A673 (cell line): ENCODE data around the gene FRS2. TPM values are rescaled to one million over a fixed set of nuclear protein-coding genes. Genes with fewer than 3 reads are reported as not detected.
A peak's percentile ranks its signal among the peaks of the same experiment; 100 is the strongest.

Experiments
- BruUV-seq: library from RNA; stranded (reverse); fragments of 400-500 nt; replicated peaks from 2 replicates; lab custom pipeline; 2021; lab: Mats Ljungman, UMichigan
- CTCF ChIA-PET: fragments of 300-600 bp; sonication (Branson Sonifier 250); formaldehyde crosslinking; loops from one replicate; lab custom pipeline; 2022; ENCODE audit warnings: antibody characterized with exemption; lab: Charles Lee
- POLR2A ChIA-PET: fragments of 300-600 bp; sonication (Branson Sonifier 250); formaldehyde crosslinking; loops from one replicate; lab custom pipeline; 2022; ENCODE audit warnings: antibody characterized with exemption; ENCODE audit not compliant: low non-redundant PET; lab: Charles Lee
- DNase-seq: peaks from one replicate; pipeline ENCODE4 v3.0.0-alpha.2; 2015; ENCODE audit warnings: low spot score
- H3K27ac ChIP-seq: fragments of 200-600 bp; sonication (generic); 2 replicates; pipeline ENCODE4 v1.5.1; 2016; ENCODE audit warnings: mixed run types, low read depth, mild to moderate bottlenecking, mixed read lengths, antibody characterized with exemption, low read length; ENCODE audit not compliant: poor library complexity, severe bottlenecking
- H3K27me3 ChIP-seq: fragments of 200-600 bp; sonication (generic); replicated peaks from 2 replicates; pipeline ENCODE4 v1.6.1; 2017; ENCODE audit warnings: mixed run types, low read depth, mild to moderate bottlenecking, mixed read lengths, antibody characterized with exemption, low read length; ENCODE audit not compliant: insufficient read depth, poor library complexity
- H3K36me3 ChIP-seq: fragments of 200-600 bp; sonication (generic); 2 replicates; pipeline ENCODE4 v1.6.1; 2016; ENCODE audit warnings: mixed run types, mild to moderate bottlenecking, mixed read lengths, antibody characterized with exemption, low read length; ENCODE audit not compliant: insufficient read depth, poor library complexity, severe bottlenecking
- H3K4me1 ChIP-seq: fragments of 200-600 bp; sonication (generic); 2 replicates; pipeline ENCODE4 v1.6.1; 2017; ENCODE audit warnings: mixed run types, mild to moderate bottlenecking, mixed read lengths, antibody characterized with exemption, low read length; ENCODE audit not compliant: insufficient read depth, poor library complexity, severe bottlenecking
- H3K4me3 ChIP-seq: fragments of 200-600 bp; sonication (generic); 2 replicates; pipeline ENCODE4 v1.5.1; 2016; ENCODE audit warnings: low read depth, mixed run types, mild to moderate bottlenecking, mixed read lengths, low read length; ENCODE audit not compliant: poor library complexity, severe bottlenecking
- H3K9me3 ChIP-seq: fragments of 200-600 bp; sonication (generic); 2 replicates; pipeline ENCODE4 v1.6.1; 2016; ENCODE audit warnings: mixed run types, low read depth, mild to moderate bottlenecking, mixed read lengths, antibody characterized with exemption, low read length; ENCODE audit not compliant: poor library complexity, severe bottlenecking
- EZH2 ChIP-seq: fragments of 200-600 bp; sonication (generic); IDR thresholded peaks from 2 replicates; pipeline ENCODE4 v1.6.1; 2017; ENCODE audit warnings: borderline replicate concordance, low read depth, mild to moderate bottlenecking, mixed read lengths, antibody characterized with exemption, low read length; ENCODE audit not compliant: poor library complexity, severe bottlenecking
- intact Hi-C: fragments of 100-400 bp; cut with micrococcal nuclease; formaldehyde crosslinking; loops from one replicate; pipeline ENCODE4 v1.10.0; 2022; ENCODE audit not compliant: unreplicated experiment
- total RNA-seq: library from RNA; stranded (reverse); gene quantifications from 2 replicates; pipeline ENCODE4 v1.2.3, GENCODE V29; 2021
- TF ChIP-seq, protein P1 (sequence below): fragments of 300-800, 200-600 bp; sonication (generic); conservative IDR thresholded peaks from 2 replicates; pipeline ENCODE4 v1.5.1; 2017; ENCODE audit warnings: low read depth, mild to moderate bottlenecking, antibody characterized with exemption, low read length, moderate library complexity, mixed read lengths

The FRS2 gene
- total RNA-seq, 1 experiment from 2014 or later = 34.5 TPM

DNA sequence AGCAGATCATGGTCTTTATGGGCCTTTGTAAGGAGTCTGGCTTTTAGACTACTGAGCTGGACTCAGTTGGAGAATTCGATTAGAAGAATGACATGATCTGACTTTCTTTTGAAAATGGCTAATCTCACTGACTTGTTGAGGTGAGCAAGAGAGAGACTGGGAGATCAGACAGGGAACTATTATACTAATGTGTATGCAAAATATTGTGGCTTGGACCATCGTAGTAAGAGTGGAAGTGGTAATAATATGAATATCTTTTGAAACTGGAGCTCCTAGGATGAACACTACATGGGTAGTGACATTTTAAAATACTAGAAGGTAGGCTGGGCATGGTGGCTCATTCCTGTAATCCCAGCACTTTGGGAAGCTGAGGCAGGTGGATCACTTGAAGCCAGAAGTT, 58.8 kb downstream of the FRS2 start:
- Histone ChIP-seq H3K4me3 (no peak overlapping the region), H3K4me1 (peaks cover 2% of the 10 kb centered on the region), H3K9me3 (no peaks in the 10 kb centered on the region), H3K36me3 (no peaks in the 10 kb centered on the region), H3K27ac (no peak overlapping the region), H3K27me3 (no peaks in the 10 kb centered on the region)
- no peak for DNase-seq
- intact Hi-C loops = no loop called here
- no TSS peak for BruUV-seq
- ChIA-PET POLR2A (no interaction called here), CTCF (no interaction called here)
- TF ChIP-seq, protein P1, sequence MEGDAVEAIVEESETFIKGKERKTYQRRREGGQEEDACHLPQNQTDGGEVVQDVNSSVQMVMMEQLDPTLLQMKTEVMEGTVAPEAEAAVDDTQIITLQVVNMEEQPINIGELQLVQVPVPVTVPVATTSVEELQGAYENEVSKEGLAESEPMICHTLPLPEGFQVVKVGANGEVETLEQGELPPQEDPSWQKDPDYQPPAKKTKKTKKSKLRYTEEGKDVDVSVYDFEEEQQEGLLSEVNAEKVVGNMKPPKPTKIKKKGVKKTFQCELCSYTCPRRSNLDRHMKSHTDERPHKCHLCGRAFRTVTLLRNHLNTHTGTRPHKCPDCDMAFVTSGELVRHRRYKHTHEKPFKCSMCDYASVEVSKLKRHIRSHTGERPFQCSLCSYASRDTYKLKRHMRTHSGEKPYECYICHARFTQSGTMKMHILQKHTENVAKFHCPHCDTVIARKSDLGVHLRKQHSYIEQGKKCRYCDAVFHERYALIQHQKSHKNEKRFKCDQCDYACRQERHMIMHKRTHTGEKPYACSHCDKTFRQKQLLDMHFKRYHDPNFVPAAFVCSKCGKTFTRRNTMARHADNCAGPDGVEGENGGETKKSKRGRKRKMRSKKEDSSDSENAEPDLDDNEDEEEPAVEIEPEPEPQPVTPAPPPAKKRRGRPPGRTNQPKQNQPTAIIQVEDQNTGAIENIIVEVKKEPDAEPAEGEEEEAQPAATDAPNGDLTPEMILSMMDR = no peak

DNA sequence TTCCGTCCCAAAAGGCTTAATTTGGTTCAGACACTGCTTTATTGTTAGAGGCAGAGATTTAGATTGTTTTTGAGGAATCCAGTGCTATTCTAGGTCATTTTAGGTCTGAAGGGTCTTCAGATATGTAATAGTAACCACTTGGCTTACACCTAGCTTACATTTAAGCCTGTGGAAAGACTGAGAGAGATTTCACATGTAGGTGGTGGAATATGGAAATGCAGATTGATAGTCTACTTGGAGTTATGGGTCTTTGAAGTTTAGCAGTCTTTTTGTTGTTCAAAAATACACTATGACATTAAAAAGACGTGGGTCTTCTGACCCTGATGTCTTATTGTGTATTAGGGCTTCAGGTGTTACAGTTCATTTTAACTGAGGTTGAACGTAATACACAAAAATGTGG, 63.7 kb downstream of the FRS2 start:
- CTCF ChIA-PET = no interaction called here
- TF ChIP-seq, protein P1 = no peak
- no peak for TF ChIP-seq EZH2
- Histone ChIP-seq H3K27me3 (no peaks in the 10 kb centered on the region), H3K4me3 (no peak overlapping the region), H3K36me3 (no peaks in the 10 kb centered on the region), H3K27ac (peak overlapping the region; percentile 32), H3K9me3 (no peaks in the 10 kb centered on the region), H3K4me1 (peaks cover 18% of the 10 kb centered on the region)
- BruUV-seq = no TSS peak
- POLR2A ChIA-PET = no interaction called here
- DNase-seq = no peak
- intact Hi-C loops = no loop called here

DNA sequence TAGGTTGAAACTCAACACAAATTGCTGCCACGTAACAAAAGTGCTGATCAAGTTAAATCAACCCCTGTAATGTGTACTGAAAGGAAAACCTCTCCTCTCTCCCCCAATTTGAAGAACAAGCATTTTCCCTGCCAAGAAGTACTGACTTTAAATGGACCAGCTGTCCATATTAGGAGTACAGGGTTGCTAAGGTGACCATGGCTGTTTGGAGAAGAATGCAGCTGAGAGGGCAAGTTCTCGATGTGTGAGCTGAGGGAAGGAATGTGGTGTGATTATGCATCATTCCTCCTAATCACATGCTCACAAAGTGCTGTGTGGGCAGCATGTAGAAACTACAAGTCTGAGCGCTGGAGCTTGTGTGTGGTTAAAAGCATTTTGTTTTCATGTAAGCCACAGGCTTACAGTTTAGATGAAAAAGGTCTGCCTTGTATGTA, 64.2 kb downstream of the FRS2 start:
- Histone ChIP-seq H3K36me3 (no peaks in the 10 kb centered on the region), H3K9me3 (no peaks in the 10 kb centered on the region), H3K4me3 (no peak overlapping the region), H3K27ac (peak overlapping the region; percentile 32), H3K4me1 (peaks cover 18% of the 10 kb centered on the region), H3K27me3 (no peaks in the 10 kb centered on the region)
- intact Hi-C loops = no loop called here
- DNase-seq = peak; percentile 90
- ChIA-PET POLR2A (no interaction called here), CTCF (no interaction called here)
- no peak for TF ChIP-seq EZH2
- TF ChIP-seq, protein P1 = no peak
- BruUV-seq = no TSS peak
